ENCODE measurements around the gene RNF182.

GRCh38 chr6:13952101-13952500 lies 27.3 kb downstream of the RNF182 start:
- TF ChIP-seq CTCF (IDR thresholded peaks at IDR 0.05) (no peak), FOXJ3 (CRISPR knock-in tag; IDR thresholded peaks at IDR 0.05) (no peak), POLR2AphosphoS5 (IDR thresholded peaks at IDR 0.05; ENCODE audit: low read depth, low read length) (no peak), TAF1 (IDR thresholded peaks at IDR 0.05; ENCODE audit: borderline replicate concordance, low read depth, low read length) (no peak), RCOR1 (IDR thresholded peaks at IDR 0.05; ENCODE audit: low read length) (no peak), YY1 (IDR thresholded peaks at IDR 0.05; ENCODE audit: low read depth) (no peak)
- TF ChIP-seq, protein P1, sequence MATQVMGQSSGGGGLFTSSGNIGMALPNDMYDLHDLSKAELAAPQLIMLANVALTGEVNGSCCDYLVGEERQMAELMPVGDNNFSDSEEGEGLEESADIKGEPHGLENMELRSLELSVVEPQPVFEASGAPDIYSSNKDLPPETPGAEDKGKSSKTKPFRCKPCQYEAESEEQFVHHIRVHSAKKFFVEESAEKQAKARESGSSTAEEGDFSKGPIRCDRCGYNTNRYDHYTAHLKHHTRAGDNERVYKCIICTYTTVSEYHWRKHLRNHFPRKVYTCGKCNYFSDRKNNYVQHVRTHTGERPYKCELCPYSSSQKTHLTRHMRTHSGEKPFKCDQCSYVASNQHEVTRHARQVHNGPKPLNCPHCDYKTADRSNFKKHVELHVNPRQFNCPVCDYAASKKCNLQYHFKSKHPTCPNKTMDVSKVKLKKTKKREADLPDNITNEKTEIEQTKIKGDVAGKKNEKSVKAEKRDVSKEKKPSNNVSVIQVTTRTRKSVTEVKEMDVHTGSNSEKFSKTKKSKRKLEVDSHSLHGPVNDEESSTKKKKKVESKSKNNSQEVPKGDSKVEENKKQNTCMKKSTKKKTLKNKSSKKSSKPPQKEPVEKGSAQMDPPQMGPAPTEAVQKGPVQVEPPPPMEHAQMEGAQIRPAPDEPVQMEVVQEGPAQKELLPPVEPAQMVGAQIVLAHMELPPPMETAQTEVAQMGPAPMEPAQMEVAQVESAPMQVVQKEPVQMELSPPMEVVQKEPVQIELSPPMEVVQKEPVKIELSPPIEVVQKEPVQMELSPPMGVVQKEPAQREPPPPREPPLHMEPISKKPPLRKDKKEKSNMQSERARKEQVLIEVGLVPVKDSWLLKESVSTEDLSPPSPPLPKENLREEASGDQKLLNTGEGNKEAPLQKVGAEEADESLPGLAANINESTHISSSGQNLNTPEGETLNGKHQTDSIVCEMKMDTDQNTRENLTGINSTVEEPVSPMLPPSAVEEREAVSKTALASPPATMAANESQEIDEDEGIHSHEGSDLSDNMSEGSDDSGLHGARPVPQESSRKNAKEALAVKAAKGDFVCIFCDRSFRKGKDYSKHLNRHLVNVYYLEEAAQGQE (IDR thresholded peaks at IDR 0.05; ENCODE audit: low read depth, low read length), result no peak
